Cardiac muscle cell (in vitro differentiated cells and primary cell): ENCODE measurements around the gene GDPD5. TPM values are rescaled to one million over a fixed set of nuclear protein-coding genes. Genes with fewer than 3 reads are reported as not detected.

ENCODE experiments used
- DNase-seq, 2 donors: peaks; one replicate each; pipeline versions ENCODE4 v3.0.0 to v3.0.0-alpha.2; 2010 to 2017; ENCODE audit warnings: low read depth in 1 of 2, low spot score in 1 of 2
- H3K27ac ChIP-seq: fragments of 200-600 bp; sonication (generic); 2 replicates; pipeline ENCODE4 v1.5.1; 2016
- H3K27me3 ChIP-seq: fragments of 200-600 bp; sonication (generic); 2 replicates; pipeline ENCODE4 v1.6.0; 2016; ENCODE audit warnings: control low read depth
- H3K36me3 ChIP-seq: fragments of 200-600 bp; sonication (generic); 2 replicates; pipeline ENCODE4 v1.5.1; 2016; ENCODE audit warnings: control low read depth
- H3K4me1 ChIP-seq: fragments of 200-600 bp; sonication (generic); 2 replicates; pipeline ENCODE4 v1.8.1; 2017; ENCODE audit warnings: low read depth, mild to moderate bottlenecking, mixed run types
- H3K4me3 ChIP-seq: fragments of 200-600 bp; sonication (generic); 2 replicates; pipeline ENCODE4 v1.5.1; 2016; ENCODE audit warnings: mild to moderate bottlenecking
- H3K9me3 ChIP-seq: fragments of 200-600 bp; sonication (generic); 2 replicates; pipeline ENCODE4 v1.5.1; 2017; ENCODE audit warnings: low read depth, mild to moderate bottlenecking, control low read depth
- CTCF ChIP-seq: IDR thresholded peaks from 2 replicates; pipeline ENCODE4 v1.5.1; 2012; ENCODE audit warnings: low read depth, mild to moderate bottlenecking, low read length
- polyA plus RNA-seq: library from polyadenylated mRNA; unstranded; fragments of >200 nt; fragmentation: Nextera tagmentation; extraction: Ambion mirVana; gene quantifications from 2 replicates; pipeline ENCODE4 v1.2.1, GENCODE V29; 2016
- total RNA-seq: library from RNA; depleted of rRNA; stranded (reverse); fragments of >200 nt; gene quantifications from 2 replicates; pipeline ENCODE4 v1.2.3, GENCODE V29; 2016

GDPD5 gene
- total and polyA plus RNA-seq, 2 experiments from 2014 or later = 6.6 to 19.4 TPM

- no peak for TF ChIP-seq CTCF
- no peaks in the 10 kb centered on the region for H3K27me3 ChIP-seq
- no peaks in the 10 kb centered on the region for H3K9me3 ChIP-seq
- no peak for DNase-seq
- no peak overlapping the region for H3K27ac ChIP-seq
- no peaks in the 10 kb centered on the region for H3K36me3 ChIP-seq
- H3K4me3 ChIP-seq = no peak overlapping the region
- peaks cover 20% of the 10 kb centered on the region for H3K4me1 ChIP-seq
Observed at GRCh38 chr11:75541193-75542087, 15.7 kb upstream of the GDPD5 start.

- Histone ChIP-seq H3K27ac (peak overlapping the region; percentile 44), H3K4me3 (no peak overlapping the region), H3K36me3 (no peaks in the 10 kb centered on the region), H3K4me1 (peaks cover 27% of the 10 kb centered on the region), H3K27me3 (no peaks in the 10 kb centered on the region), H3K9me3 (no peaks in the 10 kb centered on the region)
- DNase-seq = peak in 1 of 2 donors; percentile 71
- TF ChIP-seq CTCF = no peak
Observed at GRCh38 chr11:75539459-75540334, 14.0 kb upstream of the GDPD5 start.

- Histone ChIP-seq H3K9me3 (no peaks in the 10 kb centered on the region), H3K4me1 (peaks cover 35% of the 10 kb centered on the region), H3K4me3 (no peak overlapping the region), H3K27ac (peak overlapping the region; percentile 44), H3K27me3 (no peaks in the 10 kb centered on the region), H3K36me3 (no peaks in the 10 kb centered on the region)
- TF ChIP-seq CTCF = no peak
- DNase-seq = no peak
Observed at GRCh38 chr11:75538150-75538942, 12.6 kb upstream of the GDPD5 start.

GRCh38 chr11:75537740-75538139 is 12.0 kb upstream of the GDPD5 start:
- Histone ChIP-seq H3K27ac (no peak overlapping the region), H3K36me3 (no peaks in the 10 kb centered on the region), H3K4me1 (peaks cover 35% of the 10 kb centered on the region), H3K27me3 (no peaks in the 10 kb centered on the region), H3K9me3 (no peaks in the 10 kb centered on the region), H3K4me3 (no peak overlapping the region)
- no peak for DNase-seq
- TF ChIP-seq CTCF = no peak
